Heart left ventricle (tissue), 16 donors: Measurements from ENCODE around the gene GGT6. TPM values are rescaled to one million over a fixed set of nuclear protein-coding genes. Genes with fewer than 3 reads are reported as not detected.

ENCODE experiments used
- ATAC-seq, 4 donors: fragments of 200-7000 bp; cut with Tn5 transposase; one replicate each; pipeline ENCODE4 v1.9.1; 2020 to 2022; ENCODE audit warnings: moderate library complexity in 4 of 4, mild to moderate bottlenecking in 3 of 4, moderate number of reproducible peaks in 1 of 4
- DNase-seq, 5 donors: peaks; one replicate each; pipeline ENCODE4 v3.0.0-alpha.2; 2020
- H3K27ac ChIP-seq, 12 donors: fragments of 200-600 bp; sonication (generic) in 4 of 12; one replicate each; pipeline versions ENCODE4 v1.5.0 to v1.8.0; 2016 to 2022; ENCODE audit warnings: mild to moderate bottlenecking in 2 of 12
- H3K27me3 ChIP-seq, 9 donors: fragments of 200-600 bp; sonication (generic) in 2 of 9; one replicate each; pipeline versions ENCODE4 v1.5.1 to v1.8.0; 2016 to 2022; ENCODE audit warnings: mild to moderate bottlenecking in 3 of 9
- H3K36me3 ChIP-seq, 9 donors: fragments of 200-600 bp; sonication (generic) in 2 of 9; one replicate each; pipeline versions ENCODE4 v1.5.0 to v1.8.0; 2018 to 2022; ENCODE audit warnings: mild to moderate bottlenecking in 2 of 9
- H3K4me1 ChIP-seq, 12 donors: fragments of 200-600 bp; sonication (generic) in 4 of 12; one replicate each; pipeline versions ENCODE4 v1.5.0 to v1.8.0; 2016 to 2022; ENCODE audit warnings: mild to moderate bottlenecking in 3 of 12
- H3K4me3 ChIP-seq, 12 donors: fragments of 200-600 bp; sonication (generic) in 4 of 12; one replicate each; pipeline versions ENCODE4 v1.5.0 to v1.8.0; 2017 to 2022; ENCODE audit warnings: mild to moderate bottlenecking in 9 of 12, moderate library complexity in 4 of 12
- H3K9me3 ChIP-seq, 12 donors: fragments of 200-600 bp; sonication (generic) in 4 of 12; one replicate each; pipeline versions ENCODE4 v1.5.0 to v1.8.0; 2016 to 2022; ENCODE audit warnings: mild to moderate bottlenecking in 1 of 12
- CTCF ChIP-seq, 12 donors: fragments of 200-600 bp; sonication (generic) in 4 of 12; IDR thresholded peaks; one replicate each; pipeline versions ENCODE4 v1.5.0 to v1.8.0; 2018 to 2022; ENCODE audit warnings: antibody characterized with exemption in 12 of 12, mild to moderate bottlenecking in 5 of 12
- POLR2A ChIP-seq, 2 donors: fragments of 450-650 bp; IDR thresholded peaks; one replicate each; pipeline ENCODE4 v1.6.1; 2017; ENCODE audit warnings: antibody characterized with exemption in 2 of 2, mild to moderate bottlenecking in 2 of 2, moderate library complexity in 2 of 2
- WGBS, 4 donors: extraction: QIAGEN DNeasy Blood & Tissue Kit in 2 of 4; methylation state at CpG; one replicate each; pipeline versions ENCODE4 v1.1.5 to v1.1.7; 2013 to 2018; 5-methylcytosine and 5-hydroxymethylcytosine counted together
- intact Hi-C, 10 donors: fragments of 100-400 bp; cut with DNase I; formaldehyde crosslinking; loops; one replicate each; pipeline versions ENCODE4 v1.11.1 to v1.14.2; 2022
- polyA plus RNA-seq, 2 donors: library from polyadenylated mRNA; stranded (reverse); fragments of 200-250 nt; gene quantifications; one replicate each; pipeline ENCODE4 v1.2.3, GENCODE V29; 2013
- total RNA-seq, 9 donors: library from RNA; depleted of rRNA in 2 of 9; stranded (reverse); fragments of >200 nt in 2 of 9; fragmentation: NEBNext Ultra II Directional in 3 of 9; extraction: Animal tissue kit (Norgen Biotek cat#: 25700) in 3 of 9; gene quantifications; one replicate each; pipeline versions ENCODE4 v1.1.0 to v1.2.4, GENCODE V29; 2016 to 2023
- donor health status: ischemic (EF 13 %, LVEDD 7.1; RV severe dilation, severe dysfunction).
- donor health status: healthy with polysubstance abuse.
- donor health status: DM: no; HTN: yes; CAD: no.
- donor health status: DM: no; HTN: no; CAD: no.
- donor health status: ischemic (EF 25% LVEDD 6.9; RV normal size, moderate dysfunction).
- donor health status: ischemic (EF 25% LVEDD 5.7; RV mildly dilated, moderate dysfunction).
- donor health status: healthy.
- donor health status: DM: yes; HTN: yes; CAD: no.
- donor health status: ischemic (EF 35%, LVEDD 5.7; RV mildly dilated, moderate dysfunction).
- donor health status: nonischemic (EF 11% LVEDD 7.7; RV severe dilation, severe dysfunction).
- donor health status: DM: yes; HTN: yes; CAD: no.
- donor health status: PGD.
- donor health status: ischemic (EF 29% LVEDD 5.4; RV normal size, mild dysfunction).
- donor health status: nonischemic (EF 23%, LVEDD 6.1; RV moderate dilation, normal function).

GGT6 gene
- total and polyA plus RNA-seq, 11 donors = not detected

DNA sequence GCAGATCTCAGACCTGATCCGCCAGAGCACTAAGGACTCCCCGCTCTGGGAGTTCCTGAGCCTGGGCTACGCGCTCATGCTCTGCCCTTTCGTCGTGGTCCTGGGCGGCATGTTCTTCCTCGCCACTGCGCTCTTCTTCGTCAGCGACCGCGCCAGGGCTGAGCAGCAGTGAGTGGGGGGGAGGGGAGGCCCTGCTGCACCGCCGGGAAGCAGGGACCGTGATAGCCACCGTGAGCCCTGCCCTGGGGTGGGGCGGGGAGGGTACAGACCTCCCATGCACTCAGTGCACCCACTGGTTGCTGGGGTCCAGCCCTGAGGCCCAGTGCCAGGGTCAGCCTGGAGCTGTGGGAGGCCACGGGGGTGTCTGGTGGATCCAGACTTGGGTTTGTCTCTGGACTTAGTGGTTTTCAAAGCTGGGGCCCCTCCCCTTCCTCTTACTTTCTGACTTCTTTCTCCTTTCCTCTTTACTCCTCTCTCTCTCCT, 24.1 kb downstream of the GGT6 start:
- no peak for TF ChIP-seq CTCF (IDR thresholded peaks at IDR 0.05)
- TF ChIP-seq POLR2A (IDR thresholded peaks at IDR 0.05) = no peak
- intact Hi-C loops = loop anchor here in 5 of 10 donors (5.0 kb wide), 4 partner anchors 34 to 119 kb away; partner anchors contain the start of gene SPNS2 (in 2 of the 5)
- peaks cover 0 to 31% (median 16%) of the 10 kb centered on the region in 9 donors for H3K36me3 ChIP-seq
- H3K4me3 ChIP-seq = peak overlapping the region in 7 of 12 donors; percentile 5 to 37 (median 27)
- H3K27ac ChIP-seq = peak overlapping the region; percentile 20 to 90 (median 70)
- 26 to 60% (median 43%) methylated on average over 18 to 19 of the region's 19 CpGs for WGBS, 4 donors
- H3K4me1 ChIP-seq = peaks cover 20 to 96% (median 63%) of the 10 kb centered on the region in 12 donors
- H3K27me3 ChIP-seq = no peaks in the 10 kb centered on the region
- DNase-seq (peak in 1 of 5 donors; percentile 63), ATAC-seq (peak in 2 of 4 donors; percentile 12 to 18)
- no peaks in the 10 kb centered on the region for H3K9me3 ChIP-seq

DNA sequence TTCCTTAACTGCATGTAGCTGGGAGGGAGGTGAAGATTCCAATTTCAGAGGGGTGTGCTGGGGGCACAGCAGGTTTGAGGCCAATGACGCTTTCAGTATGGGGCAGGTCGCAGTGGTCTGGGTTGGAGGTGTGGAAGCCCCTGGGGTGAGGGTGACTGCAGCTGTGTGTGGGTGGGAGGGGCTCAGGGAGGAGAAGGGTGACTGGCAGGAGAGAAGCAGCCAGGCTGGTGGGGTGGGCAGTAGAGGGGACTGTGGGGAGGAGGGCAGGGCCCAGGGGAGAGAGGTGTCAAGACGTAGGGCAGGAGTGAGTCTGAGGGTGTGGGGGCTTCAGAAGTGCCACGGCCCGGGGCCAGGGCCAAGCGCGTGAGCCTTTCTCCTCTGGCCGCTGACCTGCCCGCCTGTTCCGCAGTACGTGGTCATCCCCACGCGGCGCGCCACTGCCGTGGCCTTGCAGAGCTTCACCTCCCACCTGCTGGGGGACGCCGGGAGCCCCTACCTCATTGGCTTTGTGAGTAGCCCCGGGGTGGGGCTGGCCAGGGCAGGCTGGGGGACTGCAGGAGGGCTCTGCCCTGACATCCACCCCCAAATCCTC, 24.6 kb downstream of the GGT6 start:
- Histone ChIP-seq H3K36me3 (peaks cover 0 to 28% (median 13%) of the 10 kb centered on the region in 9 donors), H3K27ac (peak overlapping the region; percentile 20 to 90 (median 70)), H3K4me1 (peaks cover 22 to 96% (median 62%) of the 10 kb centered on the region in 12 donors), H3K9me3 (no peaks in the 10 kb centered on the region), H3K4me3 (peak overlapping the region in 5 of 12 donors; percentile 22 to 37 (median 32)), H3K27me3 (no peaks in the 10 kb centered on the region)
- TF ChIP-seq CTCF (IDR thresholded peaks at IDR 0.05) (no peak), POLR2A (IDR thresholded peaks at IDR 0.05) (no peak)
- ATAC-seq (no peak), DNase-seq (peak in 1 of 5 donors; percentile 24)
- intact Hi-C loops = loop anchor here in 5 of 10 donors (5.0 kb wide), 4 partner anchors 33 to 118 kb away; partner anchors contain the start of gene SPNS2 (in 2 of the 5)
- WGBS, 4 donors = 57 to 78% (median 59%) methylated on average over 17 to 19 of the region's 19 CpGs

DNA sequence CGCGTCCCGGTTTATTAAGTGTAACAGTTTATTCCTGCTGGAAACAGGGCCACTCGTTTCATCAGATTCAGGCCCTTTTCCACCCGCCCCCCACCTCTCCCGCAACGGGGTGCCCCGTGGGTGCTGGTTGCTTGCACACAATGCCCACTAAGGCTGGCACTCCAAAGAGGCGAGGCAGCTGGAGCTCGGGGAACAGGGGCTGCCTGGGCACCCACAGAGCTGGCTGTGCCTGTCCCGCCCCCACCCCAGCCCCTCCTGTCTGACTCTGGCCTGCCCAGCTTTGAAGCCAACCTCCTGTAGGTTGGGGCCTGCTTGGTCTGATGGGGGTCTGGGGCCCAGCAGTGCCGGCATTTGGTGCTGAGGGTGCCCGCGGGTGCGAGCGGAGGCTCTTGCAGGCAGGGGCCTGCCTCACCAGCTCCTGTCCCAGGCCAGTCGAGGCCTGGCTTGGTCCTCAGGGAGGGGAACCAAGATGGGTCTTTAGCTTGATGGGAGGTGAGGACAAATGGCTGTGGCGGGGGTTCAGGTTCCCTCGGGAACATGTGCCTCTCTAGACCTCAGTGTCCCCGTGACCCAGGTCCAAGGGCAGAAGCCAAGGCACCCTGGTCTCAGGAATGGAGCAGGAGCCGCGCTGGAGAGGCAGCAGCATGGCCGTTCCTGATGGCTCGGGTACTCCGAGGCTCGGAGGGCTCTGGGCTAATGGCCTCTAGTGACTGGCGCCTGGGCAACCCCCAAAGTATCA, 25.3 kb downstream of the GGT6 start:
- Histone ChIP-seq H3K27ac (peak overlapping the region in 11 of 12 donors; percentile 16 to 90 (median 55)), H3K36me3 (peaks cover 0 to 23% (median 13%) of the 10 kb centered on the region in 9 donors), H3K9me3 (no peaks in the 10 kb centered on the region), H3K4me3 (no peak overlapping the region), H3K4me1 (peaks cover 26 to 96% (median 64%) of the 10 kb centered on the region in 12 donors), H3K27me3 (no peaks in the 10 kb centered on the region)
- TF ChIP-seq CTCF (IDR thresholded peaks at IDR 0.05) = no peak
- no peak for TF ChIP-seq POLR2A (IDR thresholded peaks at IDR 0.05)
- WGBS, 4 donors = 87 to 92% (median 90%) methylated on average over 18 to 27 of the region's 27 CpGs
- ATAC-seq (no peak), DNase-seq (peak in 1 of 5 donors; percentile 21)
- intact Hi-C loops = loop anchor here in 5 of 10 donors (5.0 kb wide), 4 partner anchors 33 to 118 kb away; partner anchors contain the start of gene SPNS2 (in 2 of the 5)

DNA sequence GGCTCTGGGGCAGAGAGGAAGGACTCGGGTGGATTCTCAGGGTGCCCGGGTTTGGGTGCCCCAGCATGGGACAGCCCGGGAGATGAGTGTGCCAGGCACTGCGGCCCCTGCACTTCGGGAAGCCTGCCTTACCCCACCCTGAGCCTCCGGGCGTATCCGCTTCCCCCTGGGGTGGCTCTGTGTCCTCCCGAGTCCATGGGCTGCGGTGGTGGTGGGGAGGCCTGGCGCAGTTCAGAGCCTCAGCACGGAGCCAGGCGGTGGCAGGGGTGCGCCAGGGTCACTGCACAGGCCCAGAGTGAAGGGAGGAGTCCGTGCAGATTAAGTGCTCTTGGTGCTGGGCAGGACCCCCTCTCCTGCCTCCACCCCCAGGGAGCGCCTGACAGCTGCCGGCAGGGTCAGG, 25.9 kb downstream of the GGT6 start:
- Histone ChIP-seq H3K27ac (peak overlapping the region; percentile 16 to 90 (median 58)), H3K4me3 (no peak overlapping the region), H3K36me3 (peaks cover 0 to 18% (median 9%) of the 10 kb centered on the region in 9 donors), H3K27me3 (no peaks in the 10 kb centered on the region), H3K9me3 (no peaks in the 10 kb centered on the region), H3K4me1 (peaks cover 31 to 96% (median 67%) of the 10 kb centered on the region in 12 donors)
- TF ChIP-seq CTCF (IDR thresholded peaks at IDR 0.05) (no peak), POLR2A (IDR thresholded peaks at IDR 0.05) (no peak)
- WGBS, 4 donors = 65 to 79% (median 72%) methylated on average over 15 to 17 of the region's 17 CpGs
- no peak for DNase-seq
- no peak for ATAC-seq
- intact Hi-C loops = no loop called here
